Tongue (tissue), 2 donors: ENCODE results near the gene ENKUR. TPM values are rescaled to one million over a fixed set of nuclear protein-coding genes. Genes with fewer than 3 reads are reported as not detected.
"Not testable (repeated sequence)": the region's sequence is repeated elsewhere in the genome, so short reads cannot be mapped to it uniquely, and the experiment has no call there.

Source experiments
- DNase-seq: peaks from one replicate; pipeline ENCODE4 v3.0.0-alpha.2; 2015
- total RNA-seq: library from RNA; depleted of rRNA; stranded (reverse); fragments of >200 nt; gene quantifications from one replicate; pipeline ENCODE4 v1.2.3, GENCODE V29; 2014

Gene ENKUR
- total RNA-seq, 1 donor from 2014 or later = 0.21 TPM

GRCh38 chr10:25018703-25019102 lies 2.7 kb upstream of the ENKUR start:
- DNase-seq = no peak

- peak; percentile 16 for DNase-seq
Measured at GRCh38 chr10:25017661-25018060, 1.7 kb upstream of the ENKUR start.

- DNase-seq = no peak
Measured at GRCh38 chr10:25017154-25017590, 1.2 kb upstream of the ENKUR start.

GRCh38 chr10:25016376-25017153 lies 607 bp upstream of the ENKUR start, which contains the start of gene THNSL1:
Gene THNSL1, plus strand, starts transcription at chr10:25016612. Its CDS starts 6,612 bp downstream, at chr10:25023224.
- peak; percentile 100 for DNase-seq

GRCh38 chr10:25014579-25014978 lies 1.4 kb downstream of the ENKUR start:
- DNase-seq = no peak

GRCh38 chr10:25011591-25011990 lies 4.4 kb downstream of the ENKUR start:
- not testable (repeated sequence) for DNase-seq

GRCh38 chr10:24998044-24998443 lies 17.9 kb downstream of the ENKUR start:
- DNase-seq = no peak

- no peak for DNase-seq
Measured at GRCh38 chr10:24995072-24995471, 20.9 kb downstream of the ENKUR start.

GRCh38 chr10:24993237-24993958 lies 22.6 kb downstream of the ENKUR start:
- no peak for DNase-seq

- no peak for DNase-seq
Measured at GRCh38 chr10:24992512-24993133, 23.3 kb downstream of the ENKUR start.

- no peak for DNase-seq
Measured at GRCh38 chr10:24991298-24991697, 24.7 kb downstream of the ENKUR start.

- DNase-seq = peak; percentile 48
Measured at GRCh38 chr10:24989867-24990266, 26.1 kb downstream of the ENKUR start.

- no peak for DNase-seq
Measured at GRCh38 chr10:24988831-24989640, 26.9 kb downstream of the ENKUR start.

- peak; percentile 45 for DNase-seq
Measured at GRCh38 chr10:24984906-24985305, 31.1 kb downstream of the ENKUR start.

GRCh38 chr10:24983946-24984345 lies 32.0 kb downstream of the ENKUR start:
- DNase-seq = no peak

- DNase-seq = no peak
Measured at GRCh38 chr10:24983130-24983529, 32.8 kb downstream of the ENKUR start.

- DNase-seq = no peak
Measured at GRCh38 chr10:24982319-24983112, 33.4 kb downstream of the ENKUR start.

- no peak for DNase-seq
Measured at GRCh38 chr10:24981161-24981710, 34.7 kb downstream of the ENKUR start.

GRCh38 chr10:24979685-24980084 lies 36.3 kb downstream of the ENKUR start:
- no peak for DNase-seq

GRCh38 chr10:24974976-24975375 lies 41.0 kb downstream of the ENKUR start:
- DNase-seq = peak; percentile 77

GRCh38 chr10:24973163-24973562 lies 42.8 kb downstream of the ENKUR start:
- DNase-seq = no peak
